Astrocyte of the spinal cord (primary cell): ENCODE results near the gene MAGOHB.
"Not testable (repeated sequence)": the region's sequence is repeated elsewhere in the genome, so short reads cannot be mapped to it uniquely, and the experiment has no call there.

Experiments
- DNase-seq: peaks from one replicate; pipeline ENCODE4 v3.0.0; 2011; ENCODE audit warnings: low read depth, low spot score
- H3K4me3 ChIP-seq: 2 replicates; pipeline ENCODE4 v1.5.1; 2011; ENCODE audit warnings: low read depth, mild to moderate bottlenecking, low read length, moderate library complexity
- CTCF ChIP-seq: IDR thresholded peaks from 2 replicates; pipeline ENCODE4 v1.5.1; 2012; ENCODE audit warnings: low read depth, mild to moderate bottlenecking, low read length, inconsistent platforms
- in situ Hi-C: cut with HindIII; loops from 2 replicates; pipeline ENCODE4 v1.10.0; 2017; ENCODE audit warnings: low sequenced_read_pairs

The MAGOHB gene

GRCh38 chr12:10574307-10574706, 39.1 kb downstream of the MAGOHB start:
- DNase-seq = no peak
- H3K4me3 ChIP-seq = no peak overlapping the region
- in situ Hi-C loops = no loop called here
- no peak for TF ChIP-seq CTCF

GRCh38 chr12:10572021-10572490, 41.4 kb downstream of the MAGOHB start:
- in situ Hi-C loops, H3K4me3 ChIP-seq, DNase-seq: not testable (repeated sequence)

GRCh38 chr12:10571141-10571540, 42.3 kb downstream of the MAGOHB start:
- no peak overlapping the region for H3K4me3 ChIP-seq
- in situ Hi-C loops = no loop called here
- TF ChIP-seq CTCF = no peak
- no peak for DNase-seq

- in situ Hi-C loops = no loop called here
- no peak for TF ChIP-seq CTCF
- H3K4me3 ChIP-seq = no peak overlapping the region
- no peak for DNase-seq
Observed at GRCh38 chr12:10567813-10568212, 45.6 kb downstream of the MAGOHB start.

- TF ChIP-seq CTCF = no peak
- H3K4me3 ChIP-seq = no peak overlapping the region
- DNase-seq = no peak
- in situ Hi-C loops = no loop called here
Observed at GRCh38 chr12:10563966-10564365, 49.4 kb downstream of the MAGOHB start.

GRCh38 chr12:10563002-10563401, 50.4 kb downstream of the MAGOHB start:
- H3K4me3 ChIP-seq = no peak overlapping the region
- in situ Hi-C loops = no loop called here
- no peak for DNase-seq
- TF ChIP-seq CTCF = no peak

GRCh38 chr12:10562306-10562933, 51.0 kb downstream of the MAGOHB start:
- peak; percentile 50 for TF ChIP-seq CTCF
- in situ Hi-C loops = no loop called here
- H3K4me3 ChIP-seq = no peak overlapping the region
- peak; percentile 70 for DNase-seq
